IPS DF 4.7 (cell line): Measurements from ENCODE around the gene CD72.

Experiments used
- DNase-seq: peaks from one replicate; pipeline ENCODE4 v3.0.0-alpha.2; 2013; ENCODE audit warnings: low spot score; ENCODE audit errors: extremely low read depth

CD72 gene, protein sequence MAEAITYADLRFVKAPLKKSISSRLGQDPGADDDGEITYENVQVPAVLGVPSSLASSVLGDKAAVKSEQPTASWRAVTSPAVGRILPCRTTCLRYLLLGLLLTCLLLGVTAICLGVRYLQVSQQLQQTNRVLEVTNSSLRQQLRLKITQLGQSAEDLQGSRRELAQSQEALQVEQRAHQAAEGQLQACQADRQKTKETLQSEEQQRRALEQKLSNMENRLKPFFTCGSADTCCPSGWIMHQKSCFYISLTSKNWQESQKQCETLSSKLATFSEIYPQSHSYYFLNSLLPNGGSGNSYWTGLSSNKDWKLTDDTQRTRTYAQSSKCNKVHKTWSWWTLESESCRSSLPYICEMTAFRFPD

DNA sequence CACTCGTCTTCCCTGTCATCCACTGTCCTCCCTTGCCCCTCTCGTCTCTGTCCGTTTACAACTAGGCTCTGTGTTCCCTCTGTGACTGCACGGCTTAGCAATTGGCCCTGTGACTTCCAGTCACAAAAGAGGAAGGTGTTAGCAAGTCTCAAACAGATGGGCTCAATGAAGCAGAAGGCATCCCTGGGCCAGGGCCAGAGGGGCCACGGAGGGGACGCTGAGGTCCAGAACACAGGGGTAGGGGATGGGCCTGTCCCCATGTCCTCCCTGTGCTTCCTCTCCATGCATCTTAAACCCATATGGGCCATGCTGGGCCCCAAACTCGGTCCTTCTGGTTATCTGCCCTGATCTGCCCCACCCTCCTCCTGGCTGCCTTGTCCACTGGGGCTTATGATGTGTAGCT is at the start of gene CD72:
CD72 (minus strand) TSS at position 89 of the 403 bp plus-strand sequence. CDS start 110 bp downstream, outside the sequence.
- no peak for DNase-seq

DNA sequence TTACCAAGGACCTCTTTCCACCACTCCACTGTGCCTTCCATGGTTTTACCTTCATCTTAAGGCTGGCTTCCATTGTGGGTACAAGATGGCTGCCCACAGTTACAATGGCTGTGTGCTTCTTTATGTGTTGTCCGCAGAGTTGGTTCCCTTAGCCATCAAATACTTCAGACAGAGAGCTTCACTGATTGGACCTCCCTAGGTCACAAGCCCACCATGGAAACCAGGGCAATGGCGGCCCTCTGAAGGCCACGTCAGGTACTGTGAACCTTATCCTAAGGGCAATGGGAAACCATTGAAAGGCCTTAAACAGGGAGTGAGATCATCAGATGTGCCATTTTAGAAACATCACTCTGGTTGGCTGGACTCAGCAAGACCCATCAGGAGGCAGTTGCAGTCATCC is 49.7 kb upstream of the CD72 start:
- DNase-seq = no peak

GRCh38 chr9:35666549-35666948 is 48.3 kb upstream of the CD72 start:
- DNase-seq = no peak

- DNase-seq = no peak
Observed at GRCh38 chr9:35666045-35666444, 47.8 kb upstream of the CD72 start.

DNA sequence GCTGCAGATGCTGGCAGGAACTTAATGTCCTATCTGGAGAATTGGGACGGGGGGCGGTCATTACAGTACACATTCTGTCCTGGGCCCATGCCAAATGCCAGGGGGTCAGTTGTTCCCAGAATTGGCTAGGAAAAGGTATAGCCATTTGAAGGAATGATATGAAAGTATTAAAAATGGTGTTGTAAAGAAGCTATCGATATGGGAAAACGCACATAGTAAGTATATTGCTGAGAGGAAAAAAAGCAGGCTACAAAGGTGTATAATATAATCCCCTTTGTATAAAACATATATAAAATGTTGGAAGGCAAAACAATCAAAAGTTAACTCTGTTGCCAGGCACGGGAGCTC is 47.2 kb upstream of the CD72 start:
- no peak for DNase-seq

DNA sequence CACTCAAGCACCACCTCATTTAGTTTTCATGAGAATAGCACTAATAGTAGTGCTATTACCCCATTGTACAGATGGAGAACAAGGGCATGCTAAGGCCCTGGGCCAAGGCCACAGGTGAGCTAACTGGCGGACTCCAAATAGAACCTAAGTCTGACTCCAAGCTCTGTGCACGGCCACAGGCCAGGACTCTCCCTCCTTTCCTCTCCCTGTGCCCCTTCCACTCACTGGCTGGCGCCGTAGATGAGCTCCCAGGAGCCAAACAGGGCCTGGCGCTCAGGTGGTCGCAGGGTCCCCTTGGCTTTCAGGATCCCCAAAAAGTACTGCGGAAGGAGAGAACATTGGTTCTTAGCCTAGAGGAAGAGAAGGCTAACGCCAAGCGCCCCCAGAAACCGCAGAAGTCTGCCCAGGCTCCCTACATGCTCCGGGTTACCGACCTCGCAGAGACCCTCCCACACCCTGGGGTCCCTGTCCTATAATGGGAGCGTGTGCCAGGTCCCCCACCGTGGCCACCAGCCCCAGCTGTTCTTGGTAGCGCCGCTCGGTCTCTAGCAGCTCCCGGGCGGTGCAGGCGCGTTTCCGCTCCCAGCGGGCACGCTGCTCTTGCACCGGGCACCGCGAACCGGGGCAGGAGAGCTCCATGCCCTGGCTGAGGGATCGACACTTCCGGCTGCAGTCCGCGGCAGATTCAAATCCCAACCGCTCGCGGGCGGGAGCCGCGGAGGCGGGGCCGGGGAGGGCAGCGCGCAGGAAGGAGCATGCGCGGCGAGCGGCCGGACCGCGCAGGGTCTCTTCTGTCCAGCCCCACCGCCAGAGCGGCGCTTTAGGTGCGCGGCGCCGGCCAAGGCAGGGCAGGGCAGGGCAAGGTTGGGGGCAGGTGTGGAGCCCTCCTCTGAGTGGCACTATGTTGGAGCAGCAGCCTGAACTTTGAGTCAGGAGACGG is 46.6 kb upstream of the CD72 start, which contains the start of gene ARHGEF39:
ARHGEF39 (minus strand) TSS at position 665 of the 940 bp plus-strand sequence; CDS start at position 639, 26 bp downstream.
- no peak for DNase-seq

GRCh38 chr9:35662437-35662836 is 44.2 kb upstream of the CD72 start:
- DNase-seq = no peak

DNA sequence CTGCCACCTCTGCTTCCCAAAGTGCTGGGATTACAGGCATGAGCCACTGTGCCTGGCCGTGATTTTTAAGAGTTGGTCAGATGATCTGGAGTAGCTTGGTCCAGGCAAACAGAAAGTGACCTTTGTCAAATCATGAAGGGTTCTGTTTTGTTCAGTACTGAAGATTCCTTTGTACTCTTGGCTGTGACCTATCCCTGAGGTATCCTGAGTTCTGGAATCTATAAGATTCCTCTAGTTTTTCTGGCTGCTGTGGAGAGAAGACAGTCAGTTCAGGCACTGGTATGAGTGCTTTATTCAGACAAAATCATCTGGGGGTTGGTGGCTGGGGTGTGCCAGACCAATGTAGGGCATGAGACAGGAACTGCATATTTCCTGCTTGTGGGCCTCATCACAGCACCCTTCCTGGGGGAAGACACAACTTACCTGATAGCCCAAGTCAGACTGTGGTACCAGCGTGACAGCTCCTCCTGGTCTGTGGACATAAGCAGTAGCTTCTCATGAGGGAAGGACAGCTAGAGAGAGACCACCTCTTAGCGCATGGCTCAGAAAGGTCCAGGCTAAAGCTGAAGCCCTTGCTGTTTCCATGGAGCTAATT is 43.6 kb upstream of the CD72 start:
- no peak for DNase-seq

DNA sequence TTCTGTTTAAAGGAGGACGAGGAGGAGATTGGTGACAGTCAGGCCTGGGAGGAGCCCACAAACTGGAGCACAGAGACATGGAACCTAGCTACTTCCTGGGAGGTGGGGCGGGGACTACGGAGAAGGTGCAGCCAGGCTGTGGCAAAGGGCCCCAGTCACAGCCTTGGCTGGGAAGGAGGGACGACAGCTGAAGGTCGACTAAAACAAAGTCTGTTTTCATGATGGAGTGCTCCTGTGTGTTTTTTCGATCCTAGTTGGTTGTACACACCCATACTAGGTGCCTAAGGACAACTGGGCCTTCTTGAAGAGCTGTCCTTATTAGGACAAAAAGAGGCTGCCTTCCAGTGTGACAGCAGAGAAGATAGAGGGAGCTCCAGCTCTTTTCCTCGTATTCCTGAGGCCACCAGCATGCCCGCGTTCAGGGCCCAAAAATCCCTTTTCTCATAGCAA is 42.8 kb upstream of the CD72 start:
- no peak for DNase-seq

DNA sequence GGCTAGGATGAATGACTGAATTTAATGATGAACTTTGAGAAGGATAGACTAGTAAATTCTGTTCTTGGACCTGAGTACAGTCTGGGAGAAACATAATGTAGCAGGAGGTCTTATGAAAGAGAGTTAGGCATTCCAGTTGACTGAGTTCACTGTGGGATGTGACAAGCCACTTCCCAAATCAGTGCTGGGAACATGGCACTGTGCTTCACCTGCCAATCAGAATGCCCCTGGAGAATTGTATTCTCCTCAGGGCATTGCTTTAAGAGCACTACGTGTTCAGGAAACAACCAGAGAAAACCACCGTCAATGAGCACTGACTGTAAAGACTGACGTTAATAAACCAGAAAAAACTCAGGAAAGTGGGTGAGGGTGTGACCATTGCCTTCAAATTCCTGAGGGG is 41.1 kb upstream of the CD72 start:
- no peak for DNase-seq

GRCh38 chr9:35658968-35659220 is 40.7 kb upstream of the CD72 start:
- no peak for DNase-seq

DNA sequence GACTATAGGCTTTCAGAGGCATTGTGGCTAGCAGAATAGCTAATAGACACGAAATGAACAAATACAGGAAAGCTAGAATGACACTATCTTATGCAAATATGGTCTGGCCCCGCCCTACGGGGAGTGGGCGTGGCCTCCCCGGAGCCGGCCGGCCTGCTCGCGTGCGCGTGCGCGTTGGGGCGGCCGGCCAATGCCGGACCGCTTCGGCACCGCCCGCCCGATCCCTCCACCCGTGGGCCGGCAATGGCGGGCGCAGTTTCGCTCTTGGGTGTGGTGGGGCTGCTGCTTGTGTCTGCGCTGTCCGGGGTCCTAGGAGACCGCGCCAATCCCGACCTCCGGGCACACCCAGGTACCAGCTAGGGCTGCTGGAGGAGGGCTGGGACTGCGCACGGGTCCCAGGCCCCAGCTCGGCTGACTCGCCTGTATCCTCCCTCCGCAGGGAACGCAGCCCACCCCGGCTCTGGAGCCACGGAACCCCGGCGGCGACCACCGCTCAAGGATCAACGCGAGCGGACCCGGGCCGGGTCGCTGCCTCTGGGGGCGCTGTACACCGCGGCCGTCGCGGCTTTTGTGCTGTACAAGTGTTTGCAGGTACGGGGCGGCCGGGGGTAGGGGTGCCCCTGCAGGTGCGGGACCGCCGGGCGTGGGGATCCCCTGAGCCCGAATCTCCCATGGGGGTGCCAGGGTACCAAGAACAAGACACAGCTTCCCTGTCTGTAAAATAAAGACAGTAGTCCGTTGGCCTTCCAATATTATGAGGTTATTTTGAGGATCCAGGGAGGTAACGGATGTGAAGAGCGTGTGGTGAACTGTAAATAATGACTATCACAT is 40.1 kb upstream of the CD72 start, which contains the start of gene CCDC107:
CCDC107 (plus strand) TSS at position 156 of the 831 bp plus-strand sequence; CDS start at position 244, 88 bp downstream.
- no peak for DNase-seq

GRCh38 chr9:35657546-35658136 is 39.4 kb upstream of the CD72 start, which contains the start of gene RMRP:
Gene RMRP, minus strand, starts transcription at chr9:35658019.
- DNase-seq = peak; percentile 98

DNA sequence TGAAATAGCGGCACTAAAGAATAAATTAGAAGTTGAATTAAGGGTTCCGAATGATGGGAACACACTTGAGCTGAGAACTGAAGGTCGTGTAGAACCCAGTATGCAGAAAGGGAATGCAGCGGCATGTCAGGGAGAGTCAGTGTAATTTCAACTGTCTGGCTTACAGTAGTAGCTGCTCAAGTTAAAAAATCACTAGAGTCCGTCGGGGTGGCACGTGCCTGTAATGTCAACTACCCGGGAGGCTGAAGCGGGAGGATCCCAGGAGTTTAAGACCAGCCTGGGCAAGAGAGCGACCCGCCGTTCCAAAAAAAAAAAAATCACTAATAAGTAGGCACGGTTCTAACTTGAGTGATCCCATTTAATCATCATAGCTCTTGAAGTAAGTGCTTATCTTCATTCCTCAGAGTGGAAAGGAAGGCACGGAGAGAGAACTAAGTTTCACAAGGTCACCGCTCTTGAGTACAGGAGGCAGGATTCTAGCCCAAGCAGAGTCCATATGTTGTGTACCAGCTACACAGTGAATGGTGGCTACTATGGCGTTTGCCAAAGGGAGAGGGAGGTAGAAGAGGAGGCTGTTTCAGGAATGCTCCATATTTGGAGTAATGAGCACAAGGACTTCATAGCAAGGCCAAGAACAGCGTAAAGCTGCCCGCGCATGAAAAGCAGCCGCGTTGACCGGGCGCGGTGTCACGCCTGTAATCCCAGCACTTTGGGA is 38.8 kb upstream of the CD72 start:
- DNase-seq = no peak

GRCh38 chr9:35656348-35656747 is 38.1 kb upstream of the CD72 start:
- DNase-seq = no peak

GRCh38 chr9:35653611-35654010 is 35.4 kb upstream of the CD72 start:
- no peak for DNase-seq

DNA sequence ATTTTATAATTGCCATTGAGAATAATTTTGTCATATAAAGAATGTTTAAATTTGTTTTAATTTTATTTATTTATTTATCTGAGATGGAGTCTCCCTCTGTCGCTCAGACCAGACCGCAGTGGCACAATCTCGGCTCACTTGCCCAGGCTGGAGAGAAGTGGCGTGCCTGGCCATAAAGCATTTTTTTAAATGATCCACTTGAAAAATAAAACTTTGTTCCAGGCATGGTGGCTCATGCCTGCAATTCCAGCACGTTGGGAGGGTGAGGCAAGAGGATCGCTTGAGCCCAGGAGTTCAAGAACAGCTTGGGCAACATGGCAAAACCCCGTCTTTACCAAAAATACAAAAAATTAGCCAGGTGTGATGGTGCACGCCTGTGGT is 34.6 kb upstream of the CD72 start:
- DNase-seq = no peak

DNA sequence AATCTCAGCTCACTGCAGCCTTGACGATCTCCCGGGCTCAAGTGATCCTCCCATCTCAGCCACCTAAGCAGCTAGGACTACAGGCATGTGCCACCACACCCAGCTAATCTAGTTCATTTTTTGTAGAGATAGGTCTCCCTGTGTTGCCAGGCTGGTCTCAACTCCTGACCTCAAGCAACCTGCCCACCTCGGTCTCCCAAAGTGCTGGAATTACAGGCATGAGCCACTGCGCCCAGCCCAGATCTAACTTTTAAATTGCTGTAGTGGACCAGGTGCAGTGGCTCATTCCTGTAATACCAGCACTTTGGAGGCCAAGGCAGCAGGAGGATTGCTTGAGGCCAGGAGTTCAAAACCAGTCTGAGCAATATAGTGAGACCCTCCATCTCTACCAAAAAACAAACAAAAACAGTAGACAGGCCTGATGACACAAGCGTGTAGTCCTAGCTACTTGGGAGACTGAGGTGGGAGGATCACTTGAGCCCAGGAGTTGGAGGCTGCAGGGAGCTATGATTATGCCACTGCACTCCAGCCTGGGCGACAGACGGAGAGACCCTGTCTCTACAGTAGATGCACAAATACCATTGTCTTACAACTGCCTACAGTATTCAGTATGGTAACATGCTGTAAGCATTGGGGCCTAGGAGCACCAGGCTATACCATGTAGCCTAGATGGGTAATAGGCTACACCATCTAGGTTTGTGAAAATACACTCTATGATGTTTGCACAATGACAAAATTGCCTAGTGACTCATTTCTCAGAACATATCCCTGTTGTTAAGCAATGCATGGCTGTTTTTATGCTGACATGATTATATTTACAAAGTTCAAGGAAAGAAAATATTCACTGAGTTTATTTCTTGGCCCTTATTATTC is 34.0 kb upstream of the CD72 start:
- DNase-seq = no peak
